ENCODE results near the gene RCN2. TPM values are rescaled to one million over a fixed set of nuclear protein-coding genes. Genes with fewer than 3 reads are reported as not detected.

RCN2 gene
- total RNA-seq, 3 donors from 2014 or later: 40.6 to 47.2 (median 46.2) TPM

DNA sequence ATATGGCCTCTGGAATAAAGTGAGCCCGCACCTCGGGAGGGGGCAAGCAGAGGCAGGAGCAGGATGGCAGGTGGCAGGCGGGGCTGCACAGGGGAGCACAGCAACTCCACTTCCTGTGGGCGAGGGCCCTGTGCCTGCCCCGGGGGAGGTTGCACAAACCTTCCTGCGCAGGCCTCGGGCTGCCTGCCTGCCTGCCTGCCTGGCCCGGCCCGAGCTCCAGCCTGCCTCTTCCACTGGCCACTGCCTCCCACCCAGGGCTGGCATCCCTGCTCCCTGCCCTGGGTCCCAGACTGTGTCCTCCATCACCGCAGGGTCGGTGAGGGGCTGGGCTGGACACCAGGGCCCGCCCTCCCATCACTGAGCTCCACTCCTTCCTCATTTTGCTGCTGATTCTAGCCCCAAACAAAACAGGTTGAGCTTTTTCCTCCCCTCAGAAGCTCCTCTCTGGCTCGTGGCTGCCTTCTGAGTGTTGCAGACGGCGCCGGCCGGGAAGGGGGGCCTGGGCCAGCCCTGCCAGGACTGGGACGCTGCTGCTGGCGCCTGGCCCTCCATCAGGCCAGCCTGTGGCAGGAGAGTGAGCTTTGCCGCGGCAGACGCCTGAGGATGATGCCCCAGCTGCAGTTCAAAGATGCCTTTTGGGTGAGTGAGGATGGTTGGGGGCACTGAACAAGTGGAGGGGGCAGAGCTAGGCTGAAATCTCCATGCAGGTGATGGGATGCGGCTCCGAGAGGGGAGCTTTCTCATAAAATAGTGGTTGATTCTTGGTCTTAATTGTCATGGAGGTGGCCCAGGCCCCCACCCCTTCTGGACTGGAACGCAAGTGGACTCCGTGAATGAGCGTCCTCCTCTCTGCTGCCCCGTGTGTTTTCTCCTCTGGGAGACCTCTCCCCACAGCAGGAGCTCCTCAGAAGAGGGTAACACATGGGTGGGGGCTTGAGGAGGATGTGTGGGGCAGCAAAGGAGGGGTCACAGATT is 63.7 kb downstream of the RCN2 start, which contains the start of gene PSTPIP1:
Gene PSTPIP1 (plus strand): TSS at position 156 of the 975 bp plus-strand sequence. CDS start 448 bp downstream, at position 604.
- no peaks in the 10 kb centered on the region for H3K27me3 ChIP-seq
- no peaks in the 10 kb centered on the region for H3K4me1 ChIP-seq
- intact Hi-C loops (cut with DNase I; ENCODE audit: low total_unique reads): no loop called here
- peak within 1 kb of the TSS; percentile 38 to 43 for H3K27ac ChIP-seq
- no peaks in the 10 kb centered on the region for H3K36me3 ChIP-seq
- TF ChIP-seq POLR2AphosphoS5 (IDR thresholded peaks at IDR 0.05) (no peak), POLR2A (IDR thresholded peaks at IDR 0.05) (no peak), CTCF (IDR thresholded peaks at IDR 0.05) (no peak)
- peak within 1 kb of the TSS; percentile 17 to 46 (median 20) for H3K4me3 ChIP-seq
- no peaks in the 10 kb centered on the region for H3K9me3 ChIP-seq
- peak in 1 of 2 donors; percentile 42 for DNase-seq (ENCODE audit: low spot score in 2 of 2)

- intact Hi-C loops (cut with DNase I; ENCODE audit: low total_unique reads): no loop called here
- no peak for DNase-seq (ENCODE audit: low spot score in 2 of 2)
- no peaks in the 10 kb centered on the region for H3K36me3 ChIP-seq
- peak overlapping the region; percentile 3 to 46 (median 17) for H3K4me3 ChIP-seq
- peak overlapping the region in 1 of 2 donors; percentile 32 for H3K27ac ChIP-seq
- H3K4me1 ChIP-seq: no peaks in the 10 kb centered on the region
- no peaks in the 10 kb centered on the region for H3K27me3 ChIP-seq
- TF ChIP-seq POLR2AphosphoS5 (IDR thresholded peaks at IDR 0.05): no peak
- no peak for TF ChIP-seq POLR2A (IDR thresholded peaks at IDR 0.05)
- no peak for TF ChIP-seq CTCF (IDR thresholded peaks at IDR 0.05)
- H3K9me3 ChIP-seq: no peaks in the 10 kb centered on the region
These were observed 64.6 kb downstream of the RCN2 start for GRCh38 chr15:76996076-76996525.

- Histone ChIP-seq H3K36me3 (no peaks in the 10 kb centered on the region), H3K4me1 (no peaks in the 10 kb centered on the region), H3K4me3 (peak overlapping the region; percentile 3 to 46 (median 17)), H3K9me3 (no peaks in the 10 kb centered on the region), H3K27me3 (no peaks in the 10 kb centered on the region), H3K27ac (peak overlapping the region in 1 of 2 donors; percentile 32)
- TF ChIP-seq CTCF (IDR thresholded peaks at IDR 0.05) (no peak), POLR2AphosphoS5 (IDR thresholded peaks at IDR 0.05) (no peak), POLR2A (IDR thresholded peaks at IDR 0.05) (no peak)
- DNase-seq (ENCODE audit: low spot score in 2 of 2): no peak
- intact Hi-C loops (cut with DNase I; ENCODE audit: low total_unique reads): no loop called here
These were observed 65.2 kb downstream of the RCN2 start for GRCh38 chr15:76996526-76997401.

GRCh38 chr15:76998663-76999285 is 67.2 kb downstream of the RCN2 start:
- Histone ChIP-seq H3K4me3 (no peak overlapping the region), H3K9me3 (no peaks in the 10 kb centered on the region), H3K27ac (no peak overlapping the region), H3K36me3 (no peaks in the 10 kb centered on the region), H3K27me3 (no peaks in the 10 kb centered on the region), H3K4me1 (no peaks in the 10 kb centered on the region)
- intact Hi-C loops (cut with DNase I; ENCODE audit: low total_unique reads): no loop called here
- no peak for DNase-seq (ENCODE audit: low spot score in 2 of 2)
- TF ChIP-seq POLR2A (IDR thresholded peaks at IDR 0.05) (no peak), CTCF (IDR thresholded peaks at IDR 0.05) (no peak), POLR2AphosphoS5 (IDR thresholded peaks at IDR 0.05) (no peak)

All from breast epithelium (tissue), 4 donors.